HFFc6 (cell line): ENCODE results near the gene MYO7A. TPM values are rescaled to one million over a fixed set of nuclear protein-coding genes. Genes with fewer than 3 reads are reported as not detected.

Experiments
- DNase-seq: peaks from one replicate; pipeline ENCODE4 v3.0.0-alpha.2; 2018
- H3K27ac Mint-ChIP-seq: 2 replicates; pipeline ENCODE4 v1.8.0; 2020; ENCODE audit warnings: mild to moderate bottlenecking, mixed read lengths
- H3K27me3 Mint-ChIP-seq: 2 replicates; pipeline ENCODE4 v1.8.0; 2021; ENCODE audit warnings: mild to moderate bottlenecking, moderate library complexity, mixed read lengths; ENCODE audit not compliant: insufficient read depth
- H3K36me3 Mint-ChIP-seq: 2 replicates; pipeline ENCODE4 v1.8.0; 2021; ENCODE audit warnings: low read depth, mixed read lengths
- H3K4me1 Mint-ChIP-seq: 2 replicates; pipeline ENCODE4 v1.8.0; 2020; ENCODE audit warnings: low read depth, mixed read lengths
- H3K4me3 Mint-ChIP-seq: 2 replicates; pipeline ENCODE4 v1.8.0; 2020; ENCODE audit warnings: mild to moderate bottlenecking, moderate library complexity, mixed read lengths
- H3K9me3 Mint-ChIP-seq: 2 replicates; pipeline ENCODE4 v1.8.0; 2020; ENCODE audit warnings: mild to moderate bottlenecking, mixed read lengths
- CTCF ChIP-seq: fragments of 200-600 bp; sonication (generic); IDR thresholded peaks from 2 replicates; pipeline ENCODE4 v1.5.0; 2021; ENCODE audit warnings: antibody characterized with exemption, mild to moderate bottlenecking
- total RNA-seq, 6 experiments: library from RNA; stranded (reverse); fragmentation: NEBNext Ultra II Directional; extraction: Animal tissue kit (Norgen Biotek cat#: 25700); gene quantifications; 2 replicates in 1 of 6; 3 replicates in 5 of 6; pipeline ENCODE4 v1.2.3, GENCODE V29; 2021

The MYO7A gene
- total RNA-seq, 6 experiments from 2014 or later, result 0.05 to 0.09 TPM; not detected in 4

- H3K36me3 Mint-ChIP-seq, result no peaks in the 10 kb centered on the region
- H3K27ac Mint-ChIP-seq, result no peak overlapping the region
- no peak for TF ChIP-seq CTCF
- DNase-seq, result no peak
- H3K9me3 Mint-ChIP-seq, result no peaks in the 10 kb centered on the region
- peaks cover 11% of the 10 kb centered on the region for H3K27me3 Mint-ChIP-seq
- H3K4me3 Mint-ChIP-seq, result no peak overlapping the region
- no peaks in the 10 kb centered on the region for H3K4me1 Mint-ChIP-seq
Measured at GRCh38 chr11:77193167-77193566, 65.1 kb downstream of the MYO7A start.

DNA sequence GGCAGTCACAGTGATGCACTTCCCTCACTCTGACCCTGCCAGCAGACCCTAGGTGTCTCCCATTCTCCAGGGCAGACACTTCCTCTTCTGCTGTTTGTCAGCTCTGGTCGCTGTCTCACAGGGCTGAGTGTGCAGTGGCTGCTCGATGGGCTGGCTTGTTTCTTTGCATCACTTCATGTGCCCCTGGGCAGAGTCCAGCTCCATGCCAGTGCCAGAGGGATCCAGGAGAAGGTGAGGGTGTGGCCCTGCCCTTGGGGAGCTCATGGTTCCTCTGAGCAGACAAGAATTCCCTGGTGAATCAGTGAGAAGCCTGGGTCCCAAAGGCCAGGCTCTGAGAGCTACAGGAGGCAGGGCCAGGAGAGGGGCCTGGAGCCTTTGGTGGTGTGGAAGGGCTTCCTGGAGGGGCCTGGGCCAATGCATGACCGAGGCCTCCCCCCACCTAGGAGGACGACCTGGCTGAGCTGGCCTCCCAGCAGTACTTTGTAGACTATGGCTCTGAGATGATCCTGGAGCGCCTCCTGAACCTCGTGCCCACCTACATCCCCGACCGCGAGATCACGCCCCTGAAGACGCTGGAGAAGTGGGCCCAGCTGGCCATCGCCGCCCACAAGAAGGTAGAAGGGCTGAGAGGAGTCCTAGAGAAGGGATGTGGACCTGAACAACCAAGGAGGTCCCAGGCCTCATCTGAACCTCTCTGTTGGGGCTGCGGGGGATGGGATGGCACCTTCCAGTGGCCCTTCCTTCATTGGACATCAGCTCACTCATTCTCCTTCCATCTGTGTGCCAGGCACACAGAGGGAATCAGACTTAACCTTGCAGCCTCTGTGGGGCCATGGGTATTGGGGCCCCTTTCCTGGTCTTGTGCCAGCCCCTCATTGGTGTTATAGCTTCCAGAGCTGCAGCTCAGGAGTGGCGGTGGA lies 66.1 kb downstream of the MYO7A start:
- TF ChIP-seq CTCF, result no peak
- DNase-seq, result no peak
- Mint-ChIP-seq H3K27me3 (peaks cover 11% of the 10 kb centered on the region), H3K9me3 (no peaks in the 10 kb centered on the region), H3K4me1 (no peaks in the 10 kb centered on the region), H3K27ac (no peak overlapping the region), H3K4me3 (no peak overlapping the region), H3K36me3 (no peaks in the 10 kb centered on the region)

DNA sequence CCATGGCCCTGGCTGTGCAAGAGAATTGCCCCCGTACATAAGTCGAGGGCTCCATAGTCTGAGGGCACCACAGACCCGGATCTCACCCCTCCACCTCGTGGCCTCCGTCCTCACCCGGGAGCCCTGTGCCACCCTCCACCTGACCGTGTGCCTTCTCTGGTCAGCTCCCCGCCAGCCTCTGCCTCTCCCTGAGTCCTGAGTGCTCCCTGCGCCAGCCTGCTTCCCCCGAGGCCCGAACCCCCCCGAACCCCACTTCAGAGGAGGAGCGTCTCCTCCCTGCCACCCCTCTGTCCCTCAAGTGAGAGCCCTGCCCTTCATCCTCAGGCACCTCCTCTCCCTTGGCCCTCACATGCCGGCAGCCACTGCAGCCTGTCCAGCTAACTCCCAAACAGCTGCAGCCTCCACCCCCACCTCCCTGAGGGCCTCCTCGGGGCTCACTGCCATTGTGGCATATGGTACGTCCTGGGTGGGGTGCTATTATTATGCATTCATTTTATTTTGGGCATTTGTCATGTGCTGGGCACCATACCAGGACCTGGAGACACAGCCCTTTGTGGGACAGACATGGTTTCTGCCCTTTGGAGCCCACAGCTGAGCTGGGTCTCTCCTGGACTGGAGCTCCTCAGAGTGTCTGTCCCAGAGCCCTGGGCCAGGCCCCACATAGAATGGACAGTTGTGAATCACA lies 67.2 kb downstream of the MYO7A start:
- H3K4me3 Mint-ChIP-seq, result no peak overlapping the region
- no peak overlapping the region for H3K27ac Mint-ChIP-seq
- H3K9me3 Mint-ChIP-seq, result peaks cover 6% of the 10 kb centered on the region; the same call in 1 of the 2 replicates
- no peaks in the 10 kb centered on the region for H3K36me3 Mint-ChIP-seq
- no peak for DNase-seq
- H3K4me1 Mint-ChIP-seq, result no peaks in the 10 kb centered on the region
- H3K27me3 Mint-ChIP-seq, result peaks cover 7% of the 10 kb centered on the region
- no peak for TF ChIP-seq CTCF

- H3K36me3 Mint-ChIP-seq, result no peaks in the 10 kb centered on the region
- H3K4me1 Mint-ChIP-seq, result no peaks in the 10 kb centered on the region
- no peak overlapping the region for H3K27ac Mint-ChIP-seq
- peaks cover 7% of the 10 kb centered on the region for H3K27me3 Mint-ChIP-seq
- no peak for TF ChIP-seq CTCF
- H3K9me3 Mint-ChIP-seq, result peaks cover 6% of the 10 kb centered on the region; the same call in 1 of the 2 replicates
- DNase-seq, result no peak
- no peak overlapping the region for H3K4me3 Mint-ChIP-seq
Measured at GRCh38 chr11:77196961-77197360, 68.9 kb downstream of the MYO7A start.

DNA sequence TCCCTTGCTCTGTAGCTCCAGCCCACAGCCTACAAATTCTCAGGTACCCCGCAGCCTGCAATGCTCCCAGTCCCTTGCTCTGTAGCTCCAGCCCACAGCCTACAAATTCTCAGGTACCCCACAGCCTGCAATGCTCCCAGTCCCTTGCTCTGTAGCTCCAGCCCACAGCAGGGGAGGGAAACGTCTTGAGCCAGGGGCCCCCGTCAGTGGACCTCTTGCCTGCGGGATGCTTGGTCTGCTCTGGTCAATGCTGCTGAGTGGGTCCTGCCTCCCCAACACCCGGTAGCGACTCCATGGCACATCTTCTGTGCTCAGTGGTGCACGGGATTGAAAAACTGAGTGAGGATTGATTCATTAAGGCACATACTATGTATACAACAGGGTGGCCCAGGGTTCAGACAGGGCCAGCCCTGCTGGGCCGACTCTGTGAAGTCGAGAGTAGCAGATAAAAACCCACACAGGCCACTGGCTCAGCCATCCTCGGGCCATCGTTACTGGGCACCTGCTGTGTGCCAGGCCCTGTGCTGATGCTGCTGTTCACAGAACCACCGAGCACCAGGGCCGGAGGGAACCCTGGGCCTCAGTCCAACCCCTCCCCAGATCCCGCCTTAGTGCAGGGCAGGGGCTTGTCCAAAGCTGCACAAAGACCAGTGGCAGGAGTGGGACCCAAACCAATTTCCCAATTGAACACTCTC lies 69.7 kb downstream of the MYO7A start:
- no peak for DNase-seq
- Mint-ChIP-seq H3K9me3 (peaks cover 6% of the 10 kb centered on the region; the same call in 1 of the 2 replicates), H3K27ac (no peak overlapping the region), H3K36me3 (no peaks in the 10 kb centered on the region), H3K4me3 (no peak overlapping the region), H3K27me3 (peaks cover 7% of the 10 kb centered on the region), H3K4me1 (no peaks in the 10 kb centered on the region)
- no peak for TF ChIP-seq CTCF
